Measurements from ENCODE around the gene RPF1. TPM values are rescaled to one million over a fixed set of nuclear protein-coding genes. Genes with fewer than 3 reads are reported as not detected.
"Not testable (repeated sequence)": the region's sequence is repeated elsewhere in the genome, so short reads cannot be mapped to it uniquely, and the experiment has no call there.

The RPF1 gene
- total RNA-seq, 1 donor from 2014 or later, result 23.2 TPM

DNA sequence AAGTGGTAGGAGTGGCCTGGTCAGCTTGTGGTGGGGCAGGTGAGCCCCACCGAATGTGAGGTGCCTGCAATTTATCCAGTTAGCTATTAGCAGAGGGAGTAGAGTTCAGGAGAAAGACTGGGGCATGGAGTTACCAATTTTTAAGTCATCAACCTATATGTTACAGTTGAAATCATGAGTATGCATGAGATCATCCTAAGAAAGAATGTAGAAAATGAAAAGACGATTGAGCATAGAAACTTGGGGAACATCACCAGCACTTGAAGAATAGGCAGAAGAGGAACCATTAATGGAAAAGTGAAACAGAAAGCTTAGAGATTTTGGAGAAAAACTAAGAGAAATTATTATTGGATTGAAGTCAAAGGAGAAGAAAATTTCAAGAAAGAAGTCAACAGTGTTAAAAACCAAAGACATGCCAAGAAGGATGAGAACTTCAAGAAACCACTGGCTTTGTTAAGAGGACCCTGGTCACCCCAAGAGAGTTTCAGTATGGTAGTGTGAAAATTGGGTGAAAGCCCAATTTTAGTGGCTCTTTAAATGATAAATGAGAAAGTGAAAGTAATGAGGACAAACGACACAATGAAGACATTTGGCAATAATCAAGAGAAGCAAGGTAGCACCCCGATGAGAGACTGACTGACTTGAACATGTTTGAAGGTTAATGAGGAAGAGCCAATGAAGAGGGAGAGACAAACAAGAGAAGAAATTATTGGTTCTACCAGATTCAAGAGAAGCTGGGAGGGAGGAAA is 44.1 kb upstream of the RPF1 start:
- no peak overlapping the region for H3K27ac Mint-ChIP-seq
- DNase-seq (ENCODE audit: low spot score in 2 of 2, unreplicated experiment in 2 of 2), result no peak
- peaks cover 4% of the 10 kb centered on the region for H3K36me3 Mint-ChIP-seq
- no peaks in the 10 kb centered on the region for H3K27me3 Mint-ChIP-seq (ENCODE audit: low read depth)
- peaks cover 8% of the 10 kb centered on the region for H3K9me3 Mint-ChIP-seq
- TF ChIP-seq, protein P1, sequence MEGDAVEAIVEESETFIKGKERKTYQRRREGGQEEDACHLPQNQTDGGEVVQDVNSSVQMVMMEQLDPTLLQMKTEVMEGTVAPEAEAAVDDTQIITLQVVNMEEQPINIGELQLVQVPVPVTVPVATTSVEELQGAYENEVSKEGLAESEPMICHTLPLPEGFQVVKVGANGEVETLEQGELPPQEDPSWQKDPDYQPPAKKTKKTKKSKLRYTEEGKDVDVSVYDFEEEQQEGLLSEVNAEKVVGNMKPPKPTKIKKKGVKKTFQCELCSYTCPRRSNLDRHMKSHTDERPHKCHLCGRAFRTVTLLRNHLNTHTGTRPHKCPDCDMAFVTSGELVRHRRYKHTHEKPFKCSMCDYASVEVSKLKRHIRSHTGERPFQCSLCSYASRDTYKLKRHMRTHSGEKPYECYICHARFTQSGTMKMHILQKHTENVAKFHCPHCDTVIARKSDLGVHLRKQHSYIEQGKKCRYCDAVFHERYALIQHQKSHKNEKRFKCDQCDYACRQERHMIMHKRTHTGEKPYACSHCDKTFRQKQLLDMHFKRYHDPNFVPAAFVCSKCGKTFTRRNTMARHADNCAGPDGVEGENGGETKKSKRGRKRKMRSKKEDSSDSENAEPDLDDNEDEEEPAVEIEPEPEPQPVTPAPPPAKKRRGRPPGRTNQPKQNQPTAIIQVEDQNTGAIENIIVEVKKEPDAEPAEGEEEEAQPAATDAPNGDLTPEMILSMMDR (IDR thresholded peaks at IDR 0.05; ENCODE audit: unreplicated experiment), result no peak
- H3K4me1 Mint-ChIP-seq, result no peaks in the 10 kb centered on the region
- H3K4me3 Mint-ChIP-seq, result no peak overlapping the region

DNA sequence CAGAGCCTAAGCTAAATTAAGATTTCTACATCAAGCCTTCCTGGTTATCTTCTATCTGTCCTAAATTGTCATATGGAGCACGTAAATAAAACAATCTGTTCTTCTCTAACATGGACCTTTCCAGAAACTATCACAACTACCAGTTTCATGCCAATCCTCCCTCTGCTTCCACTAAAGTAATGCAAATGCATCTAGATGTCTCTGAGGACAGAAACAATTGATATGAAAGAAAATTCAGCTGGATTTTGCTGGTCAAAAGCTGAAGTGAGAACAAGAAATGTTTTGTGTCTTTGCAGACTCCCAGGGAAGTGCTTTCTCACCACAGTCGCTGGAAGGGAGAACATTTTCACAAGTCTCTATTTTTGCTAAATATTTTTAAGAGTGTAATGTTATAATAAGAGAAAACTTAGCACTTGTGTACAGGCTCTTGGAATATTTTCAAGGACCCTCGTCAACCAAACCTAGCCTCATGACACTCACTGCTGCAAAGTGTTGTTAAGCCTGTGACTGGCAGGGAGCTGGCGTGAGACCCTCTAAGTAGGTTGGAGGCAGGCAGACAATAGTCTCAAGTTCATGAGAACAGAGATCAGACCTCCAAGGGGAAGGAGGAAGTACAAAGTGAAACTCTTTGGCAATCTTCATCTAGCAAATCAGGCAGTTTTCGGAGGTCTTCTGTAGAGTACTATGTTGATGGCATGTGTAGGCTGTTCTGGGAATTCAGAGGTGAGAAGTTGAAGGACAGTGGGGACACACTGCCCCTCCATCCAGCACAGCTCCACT is 42.0 kb upstream of the RPF1 start:
- H3K27ac Mint-ChIP-seq, result no peak overlapping the region
- no peaks in the 10 kb centered on the region for H3K27me3 Mint-ChIP-seq (ENCODE audit: low read depth)
- H3K9me3 Mint-ChIP-seq, result no peaks in the 10 kb centered on the region
- TF ChIP-seq, protein P1 (IDR thresholded peaks at IDR 0.05; ENCODE audit: unreplicated experiment), result no peak
- no peak for DNase-seq (ENCODE audit: low spot score in 2 of 2, unreplicated experiment in 2 of 2)
- no peaks in the 10 kb centered on the region for H3K4me1 Mint-ChIP-seq
- no peaks in the 10 kb centered on the region for H3K36me3 Mint-ChIP-seq
- no peak overlapping the region for H3K4me3 Mint-ChIP-seq

DNA sequence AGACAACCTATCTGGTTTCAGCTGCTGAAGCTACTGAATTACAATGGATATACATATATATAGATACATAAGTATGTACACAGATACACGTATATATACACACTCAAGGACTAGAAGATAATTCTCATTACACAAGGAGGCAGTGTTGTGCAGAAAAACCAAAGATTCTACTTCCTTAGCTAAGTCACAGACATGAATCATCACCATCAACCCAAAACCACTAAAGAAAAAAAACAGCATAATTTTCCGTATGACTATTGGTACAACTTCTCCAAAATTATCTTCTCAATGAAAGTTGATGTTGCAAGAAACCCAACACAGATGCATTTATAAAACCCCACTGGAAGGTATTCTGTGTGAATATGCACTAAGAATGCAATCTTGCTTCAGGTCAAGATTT is 36.8 kb upstream of the RPF1 start:
- Mint-ChIP-seq H3K36me3 (no peaks in the 10 kb centered on the region), H3K27me3 (ENCODE audit: low read depth) (no peaks in the 10 kb centered on the region), H3K4me1 (no peaks in the 10 kb centered on the region), H3K9me3 (peaks cover 23% of the 10 kb centered on the region), H3K27ac (no peak overlapping the region), H3K4me3 (no peak overlapping the region)
- DNase-seq (ENCODE audit: low spot score in 2 of 2, unreplicated experiment in 2 of 2), result no peak
- TF ChIP-seq, protein P1 (IDR thresholded peaks at IDR 0.05; ENCODE audit: unreplicated experiment), result no peak

DNA sequence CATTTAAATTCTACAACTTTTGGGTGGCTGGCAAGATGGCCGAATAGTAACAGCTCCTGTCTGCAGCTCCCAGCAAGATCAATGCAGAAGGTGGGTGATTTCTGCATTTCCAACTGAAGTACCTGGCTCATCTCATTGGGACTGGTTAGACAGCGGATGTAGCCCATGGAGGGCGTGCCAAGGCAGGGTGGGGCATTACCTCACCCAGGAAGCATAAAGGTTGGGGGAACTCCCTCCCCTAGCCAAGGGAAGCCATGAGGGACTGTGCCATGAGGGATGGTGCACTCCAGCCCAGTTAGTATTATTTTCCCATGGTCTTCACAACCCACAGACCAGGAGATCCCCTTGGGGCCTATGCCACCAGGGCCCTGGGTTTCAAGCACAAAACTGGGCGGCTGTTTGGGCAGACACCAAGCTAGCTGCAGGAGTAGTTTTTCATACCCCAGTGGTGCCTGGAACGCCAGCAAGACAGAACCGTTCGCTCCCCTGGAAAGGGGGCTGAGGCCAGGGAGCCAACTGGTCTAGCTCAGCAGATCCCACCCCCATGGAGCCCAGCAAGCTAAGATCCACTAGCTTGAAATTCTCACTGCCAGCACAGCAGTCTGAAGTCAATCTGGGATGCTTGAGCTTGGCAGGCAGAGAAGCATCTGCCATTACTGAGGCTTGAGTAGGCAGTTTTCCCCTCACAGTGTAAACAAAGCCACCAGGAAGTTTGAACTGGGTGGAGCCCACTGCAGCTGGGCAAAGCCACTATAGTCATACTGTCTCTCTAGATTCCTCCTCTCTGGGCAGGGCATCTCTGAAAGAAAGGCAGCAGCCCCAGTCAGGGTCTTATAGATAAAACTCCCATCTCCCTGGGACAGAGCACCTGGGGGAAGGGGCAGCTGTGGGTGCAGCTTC is 36.1 kb upstream of the RPF1 start:
- DNase-seq (ENCODE audit: low spot score in 2 of 2, unreplicated experiment in 2 of 2); H3K4me3 Mint-ChIP-seq; H3K27me3 Mint-ChIP-seq (ENCODE audit: low read depth); H3K4me1 Mint-ChIP-seq; H3K27ac Mint-ChIP-seq; H3K36me3 Mint-ChIP-seq: not testable (repeated sequence)
- H3K9me3 Mint-ChIP-seq, result peaks cover 29% of the 10 kb centered on the region

DNA sequence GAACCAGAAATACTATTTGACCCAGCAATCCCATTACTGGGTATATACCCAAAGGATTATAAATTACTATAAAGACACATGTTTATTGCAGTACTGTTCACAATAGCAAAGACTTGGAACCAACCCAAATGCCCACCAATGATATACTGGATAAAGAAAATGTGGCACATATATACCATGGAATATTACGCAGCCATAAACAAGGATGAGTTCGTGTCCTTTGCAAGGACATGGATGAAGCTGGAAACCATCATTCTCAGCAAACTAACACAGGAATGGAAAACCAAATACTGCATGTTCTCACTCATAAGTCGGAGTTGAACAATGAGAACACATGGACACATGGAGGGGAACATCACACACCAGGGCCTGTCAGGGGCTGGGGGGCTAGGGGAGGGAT is 30.4 kb upstream of the RPF1 start:
- not testable (repeated sequence) for DNase-seq (ENCODE audit: low spot score in 2 of 2, unreplicated experiment in 2 of 2)
- H3K9me3 Mint-ChIP-seq, result peaks cover 34% of the 10 kb centered on the region

DNA sequence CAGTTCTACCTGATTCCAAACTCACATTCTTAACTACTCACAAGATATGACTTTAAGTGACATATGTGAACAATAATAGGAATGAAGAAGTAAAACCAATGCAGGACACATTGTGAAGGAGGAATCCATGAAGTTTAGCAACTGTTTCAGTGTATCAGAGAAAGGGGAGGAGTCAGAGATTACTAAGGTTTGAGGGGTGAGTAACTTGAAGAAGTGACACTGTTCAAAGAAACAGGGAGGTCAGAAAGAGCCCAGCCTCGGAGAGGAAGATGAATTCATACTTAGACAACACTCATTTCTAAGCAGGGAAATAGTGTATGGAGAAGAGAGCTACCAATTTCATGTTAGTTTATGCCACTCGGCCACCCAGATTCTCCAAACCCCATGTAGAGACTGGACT is 28.2 kb upstream of the RPF1 start:
- Mint-ChIP-seq H3K4me3 (no peak overlapping the region), H3K9me3 (peaks cover 24% of the 10 kb centered on the region), H3K27me3 (ENCODE audit: low read depth) (peaks cover 18% of the 10 kb centered on the region), H3K36me3 (no peaks in the 10 kb centered on the region), H3K27ac (no peak overlapping the region), H3K4me1 (no peaks in the 10 kb centered on the region)
- no peak for DNase-seq (ENCODE audit: low spot score in 2 of 2, unreplicated experiment in 2 of 2)
- TF ChIP-seq, protein P1 (IDR thresholded peaks at IDR 0.05; ENCODE audit: unreplicated experiment), result no peak

More for the DNA sequence above, 30.4 kb upstream of the RPF1 start:
- H3K36me3 Mint-ChIP-seq; H3K27ac Mint-ChIP-seq; H3K4me1 Mint-ChIP-seq; H3K27me3 Mint-ChIP-seq (ENCODE audit: low read depth); H3K4me3 Mint-ChIP-seq: not testable (repeated sequence)
